HG03432 (cell line): ENCODE measurements around the gene GABRB3.

Experiments
- ATAC-seq: cut with Tn5 transposase; IDR thresholded peaks from one replicate; pipeline ENCODE4 v1.9.1; 2021; ENCODE audit warnings: mild to moderate bottlenecking, moderate library complexity; ENCODE audit not compliant: unreplicated experiment

Gene GABRB3

GRCh38 chr15:26772154-26773066 is at the start of gene GABRB3:
Gene GABRB3 (minus strand): TSS chr15:26773066.
- no peak for ATAC-seq

- no peak for ATAC-seq
Measured at GRCh38 chr15:26807517-26808427, 34.9 kb upstream of the GABRB3 start.

DNA sequence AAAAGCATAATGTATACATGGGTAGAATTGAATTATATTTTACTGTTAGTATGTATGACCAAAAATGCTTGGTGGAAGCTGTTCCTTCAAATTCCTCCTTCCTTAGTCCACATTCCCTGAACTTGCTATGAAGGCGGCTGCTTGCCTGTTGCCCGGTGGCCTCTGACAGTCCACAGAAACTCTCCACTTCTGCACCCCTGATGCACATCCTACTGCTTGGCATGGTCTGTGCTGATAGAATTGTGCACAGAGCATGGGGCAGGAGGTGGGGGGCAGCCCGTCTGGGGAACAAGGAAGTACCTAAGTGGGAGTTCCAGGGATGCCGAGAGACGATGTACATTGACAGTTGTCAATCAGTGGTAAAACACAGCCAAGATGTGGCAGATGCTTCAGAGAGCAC is 33.7 kb upstream of the GABRB3 start:
- ATAC-seq, result no peak

DNA sequence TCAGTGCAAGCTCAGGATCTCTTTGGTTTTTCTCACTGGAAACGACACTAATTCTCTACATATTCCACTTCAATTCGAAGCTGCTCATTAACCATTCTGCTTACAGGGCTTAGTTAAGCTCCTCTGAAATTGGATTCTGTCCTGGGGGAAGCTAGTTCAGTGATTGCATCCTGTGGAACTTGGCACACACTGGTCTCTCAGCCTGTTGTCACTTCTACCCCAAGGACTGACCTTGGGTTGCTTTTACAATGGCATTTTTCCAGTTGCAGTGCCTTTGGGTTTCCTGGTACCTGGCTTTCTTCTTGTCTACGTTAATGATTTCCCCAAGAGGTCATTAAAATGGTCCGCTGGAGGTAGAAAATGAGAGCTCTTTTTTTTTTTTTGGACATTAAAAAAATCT is 33.3 kb upstream of the GABRB3 start:
- ATAC-seq, result no peak

DNA sequence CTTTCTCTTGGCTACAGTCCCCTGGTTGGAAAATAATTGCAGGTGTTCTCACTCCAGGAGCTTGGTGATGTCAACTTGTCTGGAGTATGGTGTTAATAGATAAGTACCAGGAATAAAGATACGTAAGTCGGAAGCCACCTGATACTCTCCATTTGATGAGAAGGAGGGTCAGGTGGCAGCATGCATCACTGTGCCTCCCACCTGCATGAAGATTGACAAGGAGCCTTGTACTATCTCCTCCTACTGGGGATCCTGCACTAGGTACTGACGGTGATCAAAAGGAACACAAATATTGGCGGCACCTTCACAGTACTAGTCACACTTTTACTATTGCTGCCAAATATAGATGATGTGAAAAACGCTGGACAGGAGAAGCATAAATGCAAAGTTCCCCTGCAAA is 32.6 kb upstream of the GABRB3 start:
- no peak for ATAC-seq

DNA sequence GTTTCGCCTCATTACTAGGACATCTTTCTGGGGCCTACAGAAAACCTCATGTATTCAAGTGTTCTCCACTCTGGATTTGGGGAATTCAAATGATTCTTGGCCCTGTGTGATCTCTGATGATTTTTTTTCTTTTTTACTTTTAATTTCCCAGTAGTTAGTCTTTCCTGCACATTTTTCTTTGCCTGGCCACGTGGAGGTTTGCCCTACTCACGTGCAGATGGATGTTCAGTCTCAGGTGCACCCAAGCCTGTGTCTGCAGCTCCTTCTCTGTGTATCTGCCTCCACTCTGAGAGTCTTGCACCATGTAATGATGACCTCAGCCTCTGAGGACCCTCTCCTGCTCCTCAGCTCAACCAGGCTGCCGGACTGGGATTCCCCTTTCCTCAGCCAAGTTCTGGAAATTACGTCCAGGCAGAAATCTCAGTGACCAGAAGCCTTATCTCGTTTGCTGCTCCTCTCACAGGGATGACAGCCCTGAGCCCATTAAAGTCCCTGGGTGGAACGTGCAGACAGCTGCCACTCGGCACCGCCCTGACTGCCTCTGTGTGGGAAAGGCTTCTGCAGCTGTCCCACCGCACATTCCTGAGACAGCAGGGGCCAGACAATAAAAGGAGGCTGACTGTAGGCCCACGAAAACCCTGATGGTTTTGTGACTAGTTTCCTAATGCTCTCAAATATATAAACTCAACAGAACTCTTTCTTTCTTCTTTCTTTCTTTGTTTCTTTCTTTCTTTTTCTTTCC is 31.4 kb upstream of the GABRB3 start:
- ATAC-seq, result no peak

DNA sequence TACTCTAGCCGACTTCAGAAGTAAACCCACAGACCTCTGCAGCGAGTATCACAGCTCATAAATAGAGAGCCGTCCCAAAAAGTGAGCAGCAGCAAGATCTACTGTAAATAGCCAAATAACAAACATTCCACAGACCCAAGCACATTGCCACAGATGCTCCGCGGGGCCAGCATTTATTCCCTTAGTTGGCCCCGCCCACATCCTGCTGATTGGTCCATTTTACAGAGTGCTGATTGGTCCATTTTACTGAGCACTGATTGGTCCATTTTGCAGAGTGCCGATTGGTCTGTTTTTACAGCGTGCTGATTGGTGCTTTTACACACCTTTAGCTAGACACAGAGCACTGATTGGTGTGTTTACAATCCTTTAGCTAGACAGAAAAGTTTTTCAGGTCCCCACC is 17.3 kb upstream of the GABRB3 start:
- no peak for ATAC-seq

GRCh38 chr15:26781816-26782215 is 8.9 kb upstream of the GABRB3 start:
- no peak for ATAC-seq

- ATAC-seq, result no peak
Measured at GRCh38 chr15:26773917-26774316, 1.1 kb upstream of the GABRB3 start.

GRCh38 chr15:26773067-26773877 is 406 bp upstream of the GABRB3 start:
- ATAC-seq, result no peak

DNA sequence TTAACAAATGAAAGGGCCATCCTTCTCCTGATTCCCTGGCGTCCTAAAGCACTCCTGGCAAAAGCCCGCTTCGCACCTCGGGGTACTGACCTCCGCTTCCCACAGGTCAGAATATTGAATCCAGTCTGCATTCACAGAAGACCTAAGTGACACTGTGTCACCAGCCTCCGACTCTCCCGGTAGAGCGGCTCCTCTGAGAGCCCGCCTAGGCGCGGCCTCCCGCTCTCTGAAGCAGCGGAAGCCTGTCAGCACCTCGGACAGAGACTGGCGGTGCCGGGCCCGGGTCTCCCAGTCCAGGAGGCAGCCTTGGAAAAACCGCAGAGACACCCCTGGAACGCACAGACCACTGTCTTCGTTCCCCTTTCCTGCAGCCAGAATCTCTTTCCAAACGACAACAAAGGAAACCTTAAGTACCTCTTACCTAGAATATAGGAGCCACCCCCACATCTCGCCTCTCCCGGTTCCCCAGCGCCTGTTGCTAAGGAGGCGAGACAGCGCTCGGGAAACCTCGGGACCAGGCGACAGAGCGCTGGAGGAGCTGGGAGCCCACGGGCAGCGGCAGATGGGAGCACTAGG is 1.2 kb downstream of the GABRB3 start:
- ATAC-seq, result no peak

GRCh38 chr15:26771168-26771567 is 1.7 kb downstream of the GABRB3 start:
- ATAC-seq, result no peak

DNA sequence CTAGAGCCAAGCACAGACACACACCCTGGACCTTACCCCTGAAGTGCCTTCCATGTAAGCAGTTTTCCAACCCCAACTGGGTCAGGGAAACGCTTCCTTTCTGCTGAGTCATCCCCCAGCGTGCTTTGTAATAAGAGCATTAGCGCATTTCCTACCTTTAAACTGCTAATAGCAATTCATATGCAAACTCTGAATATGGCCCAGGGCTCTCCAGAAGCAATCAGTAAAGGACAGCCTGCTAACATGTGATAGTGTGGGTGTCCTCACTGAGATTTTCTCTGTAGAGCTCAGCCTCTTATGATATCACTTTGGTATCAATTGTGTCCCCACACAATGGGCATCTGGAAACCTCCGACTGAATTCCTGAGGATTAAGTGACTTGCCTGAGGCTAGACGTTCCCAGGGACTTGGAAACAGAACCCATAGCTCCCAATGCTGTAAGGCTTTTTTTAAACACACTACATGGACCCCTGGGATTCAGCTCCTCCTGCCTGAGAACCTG is 5.6 kb downstream of the GABRB3 start:
- no peak for ATAC-seq

DNA sequence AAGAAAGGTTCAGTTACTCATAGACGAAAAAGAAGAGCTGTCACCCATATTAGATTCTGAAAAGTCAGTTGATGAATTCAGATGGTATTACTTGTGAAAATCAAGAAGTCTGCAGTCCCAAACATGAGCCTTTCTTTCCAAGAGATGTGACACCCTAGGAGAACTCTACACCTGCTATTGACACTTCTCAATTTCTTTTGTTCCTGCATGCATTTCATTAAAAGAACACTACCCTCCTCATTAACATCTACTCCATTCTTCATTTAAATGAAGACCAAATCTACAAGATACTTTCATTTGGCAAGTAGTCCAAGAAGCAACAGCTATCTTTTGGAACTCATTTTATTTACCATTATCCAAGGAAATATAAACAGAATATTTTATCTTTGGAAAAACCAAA is 6.6 kb downstream of the GABRB3 start:
- no peak for ATAC-seq

DNA sequence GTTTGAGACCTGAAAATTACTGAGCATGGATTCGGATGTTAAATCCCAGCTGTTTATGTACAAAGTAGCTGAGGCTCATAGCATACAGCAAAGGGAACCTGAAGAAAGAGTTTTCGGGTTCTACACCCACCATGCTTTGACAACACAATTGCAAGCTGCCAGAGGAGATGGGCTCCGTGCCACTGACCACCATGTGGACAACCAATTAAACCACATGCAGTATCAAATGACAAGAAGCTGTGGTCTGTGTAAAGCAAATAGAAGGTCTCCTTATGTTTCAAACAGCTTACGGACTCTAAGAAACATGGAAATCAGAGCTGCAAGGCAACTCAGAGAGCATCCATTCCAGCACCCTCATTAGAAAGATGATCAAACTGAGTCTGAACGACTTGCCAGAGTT is 12.9 kb downstream of the GABRB3 start:
- no peak for ATAC-seq

DNA sequence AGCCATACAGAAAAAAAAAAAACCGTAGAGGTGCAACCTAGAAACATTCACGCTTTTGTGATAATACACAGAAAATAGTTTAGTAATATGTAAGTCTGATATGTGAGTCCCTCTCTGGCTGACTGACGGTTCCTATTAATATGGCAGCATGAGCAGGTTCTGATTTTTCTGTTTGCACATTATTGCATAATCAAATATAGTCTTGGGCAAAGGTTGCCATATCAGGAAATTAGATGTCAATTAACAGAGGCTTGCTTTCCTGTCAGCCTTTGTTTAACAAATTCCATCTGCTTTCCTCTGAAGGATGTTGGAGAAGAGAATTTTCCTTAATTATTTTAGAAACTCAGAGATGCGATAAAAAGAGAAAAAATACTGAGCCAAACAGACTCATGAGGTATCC is 14.8 kb downstream of the GABRB3 start:
- ATAC-seq, result no peak

DNA sequence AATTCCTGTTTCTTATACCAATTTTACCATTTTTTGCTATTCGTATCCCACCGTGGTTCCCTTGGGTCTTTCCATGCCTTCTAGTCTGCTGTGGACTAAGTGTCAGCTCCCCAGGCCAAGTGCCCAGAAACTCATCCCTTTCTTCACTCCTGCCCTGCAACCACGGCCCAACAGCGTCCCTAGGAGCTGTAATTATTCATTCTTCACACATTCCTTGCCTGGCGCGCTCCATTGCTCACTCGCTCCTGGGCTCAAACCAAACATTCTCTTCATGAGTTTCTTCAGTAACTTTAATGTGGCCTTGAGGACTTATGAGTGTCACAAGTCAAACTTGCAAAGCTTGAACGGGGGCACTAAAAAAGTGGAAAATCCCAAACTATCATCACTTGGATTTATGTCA is 15.7 kb downstream of the GABRB3 start:
- ATAC-seq, result no peak

DNA sequence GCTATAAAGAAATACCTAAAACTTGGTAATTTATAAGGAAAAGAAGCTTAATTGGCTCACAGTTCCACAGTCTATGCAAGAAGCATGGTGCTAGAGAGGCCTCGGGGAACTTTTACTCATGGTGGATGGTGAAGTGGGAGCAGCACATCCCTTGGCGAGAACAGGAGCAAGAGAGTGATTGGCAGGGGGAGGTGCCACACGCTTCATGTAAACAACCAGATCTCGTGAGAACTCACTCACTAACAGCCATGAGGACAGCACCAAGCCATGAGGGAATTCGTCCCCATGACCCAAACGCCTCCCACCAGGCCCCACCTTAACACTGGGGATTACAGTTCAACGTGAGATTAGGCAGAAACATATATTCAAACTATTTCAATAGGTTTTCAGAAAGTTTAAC is 28.0 kb downstream of the GABRB3 start:
- ATAC-seq, result no peak

- ATAC-seq, result no peak
Measured at GRCh38 chr15:26739791-26740190, 33.1 kb downstream of the GABRB3 start.

DNA sequence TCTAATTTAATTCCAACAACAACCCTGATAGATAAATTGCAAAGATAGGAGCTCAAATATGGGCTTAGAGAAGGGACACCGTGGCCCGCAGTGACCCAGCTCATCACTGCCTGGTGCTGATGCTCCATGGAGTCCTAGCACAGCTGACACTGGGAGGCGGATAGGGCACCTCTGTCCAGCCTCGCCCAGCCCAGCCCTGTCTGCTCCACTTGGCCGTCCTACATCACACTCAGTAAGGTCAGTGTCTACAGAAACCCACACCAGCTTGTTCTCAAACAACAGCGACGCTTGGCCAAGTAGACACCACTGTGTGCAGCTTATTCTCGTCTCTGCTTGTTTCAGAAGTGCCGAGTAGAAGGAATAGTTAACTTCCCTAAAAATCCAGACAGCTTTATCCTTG is 33.9 kb downstream of the GABRB3 start:
- no peak for ATAC-seq
